Activated CD8-positive, alpha-beta memory T cell treated with anti-CD3 and anti-CD28 coated beads, Interleukin-2, amount 50 U/mL, for 48 hours (primary cell): ENCODE results near the gene CCDC50.

Source experiments
- DNase-seq: peaks from one replicate; pipeline ENCODE4 v3.0.0-alpha.2; 2020

Gene CCDC50

DNA sequence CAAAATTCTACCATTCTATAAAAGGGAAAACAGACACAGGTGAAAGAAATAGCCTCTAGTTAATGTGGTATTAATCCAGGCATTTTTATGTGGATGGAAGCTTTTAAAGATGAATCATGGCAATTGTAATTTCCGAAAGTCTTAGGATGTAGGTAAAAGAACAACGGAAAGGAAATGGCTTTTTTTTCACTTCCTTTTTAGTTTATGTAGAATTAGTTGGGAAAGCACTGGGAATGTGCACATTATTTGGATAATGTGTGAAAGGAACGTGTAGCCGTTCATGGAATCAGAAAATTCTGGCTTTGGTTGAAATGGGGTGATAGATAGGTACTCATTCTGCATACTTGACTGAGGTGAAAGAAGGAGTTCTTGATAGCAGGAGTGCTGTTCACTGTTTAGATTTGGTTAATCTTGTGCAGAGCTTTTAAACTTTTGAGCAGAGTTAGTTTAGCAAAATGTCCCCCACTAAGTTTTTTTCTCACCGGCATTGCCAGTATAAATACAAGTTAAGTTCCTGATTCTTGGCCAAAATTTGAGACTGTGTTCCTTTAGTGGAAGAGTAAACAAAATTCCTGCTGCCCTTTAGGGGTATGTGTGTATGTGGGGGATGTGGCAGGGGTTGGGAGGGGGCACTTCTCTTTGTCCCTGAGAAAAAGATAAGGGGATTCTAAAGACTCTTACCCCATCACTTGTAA, 21.3 kb downstream of the CCDC50 start:
- no peak for DNase-seq

GRCh38 chr3:191352014-191352413, 22.8 kb downstream of the CCDC50 start:
- DNase-seq = no peak

DNA sequence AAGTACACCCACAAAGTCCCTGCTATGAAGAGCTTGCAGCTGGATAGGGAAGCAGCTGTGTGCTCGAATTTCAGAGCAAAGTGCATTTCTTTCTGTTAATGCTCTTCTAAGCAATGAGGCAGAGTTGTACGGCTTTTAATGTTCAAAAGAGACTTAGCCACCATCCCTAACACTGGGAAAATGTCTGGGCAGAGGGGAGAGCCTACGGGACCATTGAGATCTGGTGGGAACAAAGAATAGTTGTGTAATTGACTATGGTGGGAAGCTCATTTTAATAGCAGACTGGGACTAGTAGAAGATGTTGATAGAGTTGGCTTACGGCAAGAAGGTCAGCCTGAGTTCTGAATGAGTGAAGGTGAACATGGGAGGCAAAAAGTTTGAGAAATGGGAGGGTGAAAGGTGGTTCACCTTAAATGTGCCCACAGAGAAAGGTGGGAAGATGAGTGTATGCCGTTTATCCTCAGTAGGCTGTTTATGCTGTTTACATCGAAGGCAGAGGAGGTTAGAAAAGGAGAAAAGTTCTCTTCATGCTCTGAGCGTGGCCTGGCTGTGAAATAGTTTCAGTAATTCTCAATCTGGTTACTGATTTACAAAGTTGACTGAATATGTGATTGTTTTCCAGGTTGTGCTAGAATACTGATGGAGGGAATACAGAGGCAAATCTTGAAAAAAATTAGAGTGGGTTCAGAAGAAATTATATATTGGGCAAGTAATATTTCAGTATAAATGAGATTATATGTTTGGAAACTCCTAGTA, 24.0 kb downstream of the CCDC50 start:
- no peak for DNase-seq

- DNase-seq = no peak
Measured at GRCh38 chr3:191355406-191355805, 26.2 kb downstream of the CCDC50 start.

DNA sequence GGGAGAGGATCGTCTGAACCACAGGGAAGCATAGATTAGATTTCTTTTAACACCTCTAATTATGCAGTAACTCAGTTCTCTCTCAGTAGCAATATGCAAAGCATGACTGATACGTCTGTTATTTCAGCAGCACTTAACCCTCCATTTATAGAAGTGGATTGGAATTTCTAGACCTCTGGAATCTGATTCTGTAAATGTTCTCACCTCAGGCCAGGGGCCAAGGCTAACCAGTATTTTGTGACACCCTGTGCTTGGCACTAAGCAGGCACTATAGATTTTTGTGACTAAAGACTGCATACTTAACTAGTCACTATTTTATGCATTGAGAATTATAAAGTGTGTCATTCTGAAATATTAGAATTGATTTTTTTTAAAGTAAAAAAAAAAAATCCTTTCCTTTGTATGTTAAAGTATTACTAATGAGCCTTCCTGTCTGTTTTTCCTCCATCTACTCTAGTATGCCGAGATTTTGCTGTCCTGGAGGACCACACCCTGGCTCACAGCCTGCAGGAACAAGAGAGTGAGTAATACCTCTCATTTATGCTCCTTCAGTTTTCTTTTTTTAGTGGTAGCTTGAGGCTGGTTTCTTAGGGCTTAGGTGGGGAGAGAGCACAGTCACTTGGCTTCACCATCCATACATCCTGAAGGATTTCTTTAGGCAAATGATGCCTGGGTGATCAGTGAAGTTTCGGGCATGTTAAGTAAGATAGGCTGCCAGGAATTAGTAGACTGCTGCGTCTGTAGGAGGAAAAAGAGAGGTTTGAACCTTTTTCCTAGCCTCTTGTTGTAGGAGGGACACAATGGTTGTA, 27.6 kb downstream of the CCDC50 start:
- DNase-seq = no peak

GRCh38 chr3:191357909-191358308, 28.7 kb downstream of the CCDC50 start:
- DNase-seq = no peak

- DNase-seq = no peak
Measured at GRCh38 chr3:191358929-191359328, 29.7 kb downstream of the CCDC50 start.

GRCh38 chr3:191360620-191361019, 31.4 kb downstream of the CCDC50 start:
- DNase-seq = no peak

DNA sequence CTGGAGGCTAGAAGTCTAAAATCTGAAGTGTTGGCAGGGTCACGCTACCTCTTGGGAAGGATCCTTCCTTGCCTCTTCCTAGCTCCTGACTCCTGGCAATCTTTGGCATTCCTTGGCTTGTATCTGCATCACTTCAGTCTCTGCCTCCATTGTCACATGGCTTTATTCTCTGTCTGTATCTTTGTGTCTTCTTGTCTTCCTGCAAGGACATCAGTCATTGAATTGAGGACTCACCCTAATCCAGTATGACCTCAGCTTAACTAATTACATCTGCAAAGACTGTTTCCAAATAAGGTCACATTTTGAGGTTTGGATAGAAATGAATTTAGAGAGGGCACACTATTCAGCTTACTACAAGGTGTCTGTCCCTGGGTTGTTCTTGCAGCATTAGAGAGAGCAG, 32.3 kb downstream of the CCDC50 start:
- no peak for DNase-seq

- no peak for DNase-seq
Measured at GRCh38 chr3:191362037-191362436, 32.8 kb downstream of the CCDC50 start.

GRCh38 chr3:191362524-191363090, 33.4 kb downstream of the CCDC50 start:
- DNase-seq = no peak

- no peak for DNase-seq
Measured at GRCh38 chr3:191363221-191363620, 34.0 kb downstream of the CCDC50 start.

DNA sequence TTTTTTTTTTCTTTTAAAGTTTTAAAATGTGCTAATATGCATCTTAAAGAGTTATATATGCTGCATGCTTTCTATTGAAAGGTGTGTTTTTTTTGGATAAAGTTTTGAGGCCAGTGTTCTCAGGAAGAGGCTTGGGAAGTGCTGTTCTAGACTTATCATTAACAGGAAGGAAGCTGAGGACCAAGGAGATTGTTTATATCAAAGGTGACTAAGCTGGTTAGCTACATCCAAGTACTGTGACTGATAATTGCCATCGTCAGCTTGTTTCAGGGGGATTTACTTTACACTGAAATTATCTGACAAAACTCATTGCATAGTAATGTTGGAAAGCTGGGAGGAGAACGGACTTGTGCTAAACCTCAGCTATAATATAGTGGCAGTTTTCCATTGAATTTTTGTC, 37.5 kb downstream of the CCDC50 start:
- DNase-seq = no peak

DNA sequence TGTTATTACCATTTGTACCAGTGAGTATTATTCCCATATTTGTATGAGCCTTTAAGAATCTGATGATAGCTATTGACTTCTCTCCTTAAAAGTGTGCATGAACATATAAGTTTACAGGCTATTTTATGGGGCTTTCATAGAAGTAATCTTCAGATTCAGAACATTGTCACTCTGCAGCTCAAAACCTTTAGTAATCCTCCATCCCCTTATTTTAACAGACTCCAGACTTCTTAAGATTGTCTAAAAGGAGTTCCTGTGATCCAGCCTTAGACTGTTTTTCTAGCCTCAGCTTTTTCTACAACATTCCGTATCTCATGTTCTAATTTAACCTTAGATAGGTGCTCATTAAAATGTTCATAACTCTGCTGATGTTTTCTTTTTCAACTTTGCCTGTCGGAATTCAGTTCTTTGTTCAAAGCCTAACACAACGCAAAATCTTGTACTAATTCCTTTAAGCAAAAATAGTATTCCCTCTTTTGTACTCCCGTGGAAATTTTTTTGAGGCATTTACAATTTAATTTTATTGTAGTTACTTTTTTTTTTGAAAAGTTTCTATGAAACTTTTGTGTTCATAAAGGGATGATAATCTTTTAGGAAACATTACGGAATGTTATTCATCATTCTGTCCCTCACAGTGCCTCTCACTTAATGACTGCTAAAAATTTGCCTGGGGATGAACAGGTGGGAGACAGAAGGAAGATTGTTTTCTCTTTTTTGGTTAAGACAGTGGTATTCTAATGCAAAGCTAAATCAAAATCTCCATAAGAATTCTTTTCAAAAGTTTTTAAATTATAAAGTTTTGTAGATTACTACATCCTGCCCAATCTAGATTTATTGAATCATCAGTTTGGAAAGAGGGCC, 39.8 kb downstream of the CCDC50 start:
- no peak for DNase-seq

DNA sequence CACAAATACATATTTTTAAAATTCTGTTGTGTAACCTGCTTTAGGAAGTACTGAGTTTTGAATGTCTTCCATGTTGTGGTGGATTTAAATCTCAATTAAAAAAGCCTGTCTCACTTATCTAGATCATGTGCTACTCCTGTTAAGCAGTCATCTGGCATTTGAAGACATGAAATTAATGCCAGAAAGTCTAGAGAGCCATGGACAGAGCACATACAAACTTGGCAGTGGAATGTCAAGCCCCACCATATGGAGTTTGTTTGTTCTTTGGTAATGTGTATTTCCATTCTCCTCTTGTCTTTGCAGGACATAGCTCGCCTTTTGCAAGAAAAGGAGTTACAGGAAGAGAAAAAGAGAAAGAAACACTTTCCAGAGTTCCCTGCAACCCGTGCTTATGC, 40.4 kb downstream of the CCDC50 start:
- DNase-seq = no peak

GRCh38 chr3:191372122-191372521, 42.9 kb downstream of the CCDC50 start:
- no peak for DNase-seq

DNA sequence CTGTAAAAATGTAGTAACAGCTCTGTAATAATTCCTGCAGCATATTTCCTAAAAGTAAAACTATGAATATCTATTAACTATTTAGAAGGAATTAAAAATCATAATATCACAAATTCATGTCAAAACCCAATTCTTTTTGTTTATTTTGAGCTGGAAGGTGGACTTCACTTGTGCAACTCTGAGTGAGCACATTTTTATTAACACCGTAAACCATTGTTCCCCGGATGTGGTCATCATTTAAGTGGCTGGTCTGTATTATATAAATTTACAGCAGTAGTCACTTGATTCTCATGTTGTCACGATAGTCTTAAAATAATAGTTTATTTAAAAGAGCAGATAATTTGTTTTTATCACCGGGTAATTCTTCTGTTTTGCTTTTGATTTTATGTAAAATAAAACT, 44.1 kb downstream of the CCDC50 start:
- DNase-seq = no peak

DNA sequence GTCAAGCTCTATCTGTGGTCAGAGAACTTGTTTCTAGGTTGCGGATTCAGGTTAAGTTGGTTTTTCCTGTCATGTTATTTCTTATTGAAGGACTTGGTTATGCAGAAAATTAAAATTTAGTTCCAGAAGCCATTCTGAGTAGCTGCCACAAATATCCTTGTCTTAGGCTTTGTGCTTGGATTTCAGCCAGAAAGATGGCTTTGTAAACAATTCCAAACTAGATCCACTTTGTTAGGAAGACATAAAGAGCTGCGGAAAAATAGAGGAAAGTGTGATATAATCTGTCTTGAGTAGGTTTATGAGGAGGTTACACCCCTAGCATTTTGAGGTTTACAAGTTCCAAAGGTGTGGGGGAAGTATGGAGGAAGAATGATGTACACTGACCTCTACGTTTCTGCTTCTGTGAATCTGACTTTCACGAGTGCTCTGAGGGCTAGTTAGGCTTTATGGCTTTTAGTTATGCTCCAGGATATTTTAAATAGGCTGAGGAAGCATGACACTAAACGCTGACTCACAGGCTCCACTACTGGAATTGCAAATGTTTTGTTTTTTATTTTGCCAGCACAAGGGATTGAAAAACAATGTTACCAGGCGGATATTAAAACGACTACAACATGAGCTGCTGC, 47.4 kb downstream of the CCDC50 start:
- no peak for DNase-seq

DNA sequence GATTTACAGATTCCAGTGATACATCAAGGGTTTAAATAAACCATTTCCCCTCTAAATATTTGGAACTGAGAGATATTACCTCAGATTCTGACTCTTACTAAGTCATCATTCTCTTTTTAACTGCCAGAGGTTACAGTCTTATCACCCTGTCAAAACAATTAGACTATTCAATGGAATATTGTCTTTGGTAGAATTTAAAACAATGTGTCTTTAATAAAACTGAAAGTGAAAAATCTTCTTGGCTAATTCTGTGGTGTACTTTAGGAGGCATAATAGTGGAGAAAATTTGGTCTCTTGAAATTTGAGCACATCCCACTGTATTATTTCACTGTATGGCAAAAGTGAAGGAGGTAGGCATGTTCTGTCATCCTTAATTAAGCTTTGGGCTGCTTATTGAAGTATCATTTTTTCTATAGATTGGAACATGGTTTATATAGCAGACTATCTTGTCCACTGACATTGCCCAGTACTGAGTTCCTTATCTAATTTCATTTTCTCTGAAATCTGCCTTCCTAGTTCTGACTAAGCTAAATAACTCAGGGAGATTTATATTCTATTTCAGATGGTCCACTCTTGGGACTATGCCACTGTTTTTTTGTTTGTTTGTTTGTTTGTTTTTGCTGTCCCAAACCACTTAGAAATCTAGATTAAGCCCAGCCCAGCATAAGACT, 49.1 kb downstream of the CCDC50 start:
- DNase-seq = no peak

- no peak for DNase-seq
Measured at GRCh38 chr3:191379446-191379845, 50.3 kb downstream of the CCDC50 start.

GRCh38 chr3:191380001-191380400, 50.8 kb downstream of the CCDC50 start:
- no peak for DNase-seq
